Measurements from ENCODE around the gene BUD23. TPM values are rescaled to one million over a fixed set of nuclear protein-coding genes. Genes with fewer than 3 reads are reported as not detected.

The BUD23 gene
- total and polyA plus RNA-seq, 9 of the 15 experiments (the other 6 are each of a cell fraction or from before 2014, with no cell fraction given): 79.5 to 270 (median 150) TPM

DNA sequence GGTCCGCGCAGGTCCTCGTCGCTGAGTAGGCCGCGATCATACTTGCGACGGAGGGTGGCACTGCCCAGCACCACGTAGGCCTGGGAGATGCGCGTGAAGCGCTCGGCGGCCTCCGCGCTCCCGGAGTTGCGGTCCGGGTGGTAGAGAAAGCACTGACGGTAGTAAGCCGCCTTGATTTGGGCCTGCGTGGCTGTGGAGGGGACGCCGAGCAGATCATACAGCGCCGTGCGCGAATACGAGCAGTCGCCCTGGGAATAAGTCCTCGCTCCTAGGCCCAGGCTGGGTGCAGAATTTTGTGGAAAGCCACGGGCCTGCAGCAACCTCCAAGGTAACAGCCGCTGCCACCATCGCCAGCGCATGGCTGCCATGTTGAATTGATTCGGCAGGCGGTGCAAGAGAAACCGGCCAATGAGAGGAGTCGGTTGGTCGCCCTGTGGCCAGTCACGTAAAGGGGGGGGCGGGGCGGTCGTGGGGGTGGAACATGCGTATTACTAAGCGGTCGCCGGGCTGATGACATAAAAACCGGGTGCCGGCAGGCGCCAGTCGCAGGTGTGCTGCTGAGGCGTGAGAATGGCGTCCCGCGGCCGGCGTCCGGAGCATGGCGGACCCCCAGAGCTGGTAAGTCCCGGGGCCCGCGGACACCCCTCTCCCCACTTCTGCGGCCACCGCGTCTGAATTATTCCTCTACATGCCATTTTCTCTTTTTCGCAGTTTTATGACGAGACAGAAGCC, at the start of gene BUD23, which contains the start of gene DNAJC30 (continued):
- TF ChIP-seq POU5F1 (IDR thresholded peaks at IDR 0.05; ENCODE audit: borderline replicate concordance, low read depth, low read length, partially characterized antibody) (no peak), NCOA4 (IDR thresholded peaks at IDR 0.05; ENCODE audit: partially characterized antibody) (no peak), SMAD3 (CRISPR knock-in tag; conservative IDR thresholded peaks at IDR 0.05) (no peak), XRCC5 (IDR thresholded peaks at IDR 0.05; ENCODE audit: low read depth, low read length) (0 out of 2 replicates have a peak, but pooled peaks have one; percentile 12), SMAD2 (IDR thresholded peaks at IDR 0.05; ENCODE audit: low read depth, low read length) (no peak), HDAC1 (IDR thresholded peaks at IDR 0.05) (peak in 1 of 2 experiments; percentile 93; a peak in 2 of 4 replicates), PCBP1 (IDR thresholded peaks at IDR 0.05; ENCODE audit: low read depth, low read length, poor library complexity, severe bottlenecking) (no peak), BRCA1 (IDR thresholded peaks at IDR 0.05) (no peak), BRCA1 (CRISPR knock-in tag; IDR thresholded peaks at IDR 0.05) (no peak), ZSCAN29 (IDR thresholded peaks at IDR 0.05) (no peak), TAL1 (IDR thresholded peaks at IDR 0.05) (no peak), MCM2 (IDR thresholded peaks at IDR 0.05; ENCODE audit: low read depth) (no peak), LCOR (CRISPR knock-in tag; IDR thresholded peaks at IDR 0.05) (peak; percentile 16), TEAD2 (tag; IDR thresholded peaks at IDR 0.05) (no peak), ZNF644 (tag; IDR thresholded peaks at IDR 0.05; ENCODE audit: low read depth) (no peak), HNRNPH1 (optimal IDR thresholded peaks at IDR 0.05; ENCODE audit: low read depth, low read length) (no peak), TOE1 (IDR thresholded peaks at IDR 0.05; ENCODE audit: borderline replicate concordance) (no peak), TOE1 (CRISPR knock-in tag; IDR thresholded peaks at IDR 0.05; ENCODE audit: borderline replicate concordance, low read depth) (no peak), RFX7 (CRISPR knock-in tag; IDR thresholded peaks at IDR 0.05) (no peak)
- TF ChIP-seq, protein P1, sequence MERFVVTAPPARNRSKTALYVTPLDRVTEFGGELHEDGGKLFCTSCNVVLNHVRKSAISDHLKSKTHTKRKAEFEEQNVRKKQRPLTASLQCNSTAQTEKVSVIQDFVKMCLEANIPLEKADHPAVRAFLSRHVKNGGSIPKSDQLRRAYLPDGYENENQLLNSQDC (CRISPR knock-in tag; IDR thresholded peaks at IDR 0.05): no peak
- TF ChIP-seq, protein P2, sequence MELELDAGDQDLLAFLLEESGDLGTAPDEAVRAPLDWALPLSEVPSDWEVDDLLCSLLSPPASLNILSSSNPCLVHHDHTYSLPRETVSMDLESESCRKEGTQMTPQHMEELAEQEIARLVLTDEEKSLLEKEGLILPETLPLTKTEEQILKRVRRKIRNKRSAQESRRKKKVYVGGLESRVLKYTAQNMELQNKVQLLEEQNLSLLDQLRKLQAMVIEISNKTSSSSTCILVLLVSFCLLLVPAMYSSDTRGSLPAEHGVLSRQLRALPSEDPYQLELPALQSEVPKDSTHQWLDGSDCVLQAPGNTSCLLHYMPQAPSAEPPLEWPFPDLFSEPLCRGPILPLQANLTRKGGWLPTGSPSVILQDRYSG (tag; conservative IDR thresholded peaks at IDR 0.05; ENCODE audit: low read depth): no peak; the same call in 1 of the 2 replicates
- TF ChIP-seq, protein P3, sequence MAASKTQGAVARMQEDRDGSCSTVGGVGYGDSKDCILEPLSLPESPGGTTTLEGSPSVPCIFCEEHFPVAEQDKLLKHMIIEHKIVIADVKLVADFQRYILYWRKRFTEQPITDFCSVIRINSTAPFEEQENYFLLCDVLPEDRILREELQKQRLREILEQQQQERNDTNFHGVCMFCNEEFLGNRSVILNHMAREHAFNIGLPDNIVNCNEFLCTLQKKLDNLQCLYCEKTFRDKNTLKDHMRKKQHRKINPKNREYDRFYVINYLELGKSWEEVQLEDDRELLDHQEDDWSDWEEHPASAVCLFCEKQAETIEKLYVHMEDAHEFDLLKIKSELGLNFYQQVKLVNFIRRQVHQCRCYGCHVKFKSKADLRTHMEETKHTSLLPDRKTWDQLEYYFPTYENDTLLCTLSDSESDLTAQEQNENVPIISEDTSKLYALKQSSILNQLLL (CRISPR knock-in tag; IDR thresholded peaks at IDR 0.05; ENCODE audit: borderline replicate concordance): no peak
- TF ChIP-seq, protein P4, sequence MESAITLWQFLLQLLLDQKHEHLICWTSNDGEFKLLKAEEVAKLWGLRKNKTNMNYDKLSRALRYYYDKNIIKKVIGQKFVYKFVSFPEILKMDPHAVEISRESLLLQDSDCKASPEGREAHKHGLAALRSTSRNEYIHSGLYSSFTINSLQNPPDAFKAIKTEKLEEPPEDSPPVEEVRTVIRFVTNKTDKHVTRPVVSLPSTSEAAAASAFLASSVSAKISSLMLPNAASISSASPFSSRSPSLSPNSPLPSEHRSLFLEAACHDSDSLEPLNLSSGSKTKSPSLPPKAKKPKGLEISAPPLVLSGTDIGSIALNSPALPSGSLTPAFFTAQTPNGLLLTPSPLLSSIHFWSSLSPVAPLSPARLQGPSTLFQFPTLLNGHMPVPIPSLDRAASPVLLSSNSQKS (CRISPR knock-in tag; IDR thresholded peaks at IDR 0.05): no peak
